PFSK-1 (cell line): ENCODE measurements around the gene TPX2.

ENCODE experiments used
- FOXP2 ChIP-seq: optimal IDR thresholded peaks from 2 replicates; pipeline ENCODE3; 2011; ENCODE audit warnings: borderline replicate concordance, control low read depth, inconsistent platforms; ENCODE audit not compliant: insufficient read depth; ENCODE audit errors: extremely low read length, extremely low read depth
- POLR2AphosphoS5 ChIP-seq: IDR thresholded peaks from 2 replicates; pipeline ENCODE4 v1.6.1; 2012; ENCODE audit warnings: low read depth, mild to moderate bottlenecking, control low read depth, low read length, moderate library complexity
- REST ChIP-seq, 2 experiments: IDR thresholded peaks; 2 replicates each; pipeline versions ENCODE4 v1.6.1 to v1.8.0; 2011 to 2012; ENCODE audit warnings: low read depth in 2 of 2, low read length in 2 of 2, control low read depth in 1 of 2, inconsistent platforms in 1 of 2, mild to moderate bottlenecking in 1 of 2, moderate library complexity in 1 of 2; ENCODE audit not compliant: insufficient read depth in 1 of 2
- SIN3A ChIP-seq: IDR thresholded peaks from 2 replicates; pipeline ENCODE4 v1.6.1; 2012; ENCODE audit warnings: mild to moderate bottlenecking, low read length, moderate library complexity, borderline replicate concordance; ENCODE audit not compliant: insufficient read depth
- TAF1 ChIP-seq: IDR thresholded peaks from 2 replicates; pipeline ENCODE4 v1.6.1; 2012; ENCODE audit warnings: low read length, control low read depth, borderline replicate concordance; ENCODE audit not compliant: insufficient read depth

TPX2 gene

DNA sequence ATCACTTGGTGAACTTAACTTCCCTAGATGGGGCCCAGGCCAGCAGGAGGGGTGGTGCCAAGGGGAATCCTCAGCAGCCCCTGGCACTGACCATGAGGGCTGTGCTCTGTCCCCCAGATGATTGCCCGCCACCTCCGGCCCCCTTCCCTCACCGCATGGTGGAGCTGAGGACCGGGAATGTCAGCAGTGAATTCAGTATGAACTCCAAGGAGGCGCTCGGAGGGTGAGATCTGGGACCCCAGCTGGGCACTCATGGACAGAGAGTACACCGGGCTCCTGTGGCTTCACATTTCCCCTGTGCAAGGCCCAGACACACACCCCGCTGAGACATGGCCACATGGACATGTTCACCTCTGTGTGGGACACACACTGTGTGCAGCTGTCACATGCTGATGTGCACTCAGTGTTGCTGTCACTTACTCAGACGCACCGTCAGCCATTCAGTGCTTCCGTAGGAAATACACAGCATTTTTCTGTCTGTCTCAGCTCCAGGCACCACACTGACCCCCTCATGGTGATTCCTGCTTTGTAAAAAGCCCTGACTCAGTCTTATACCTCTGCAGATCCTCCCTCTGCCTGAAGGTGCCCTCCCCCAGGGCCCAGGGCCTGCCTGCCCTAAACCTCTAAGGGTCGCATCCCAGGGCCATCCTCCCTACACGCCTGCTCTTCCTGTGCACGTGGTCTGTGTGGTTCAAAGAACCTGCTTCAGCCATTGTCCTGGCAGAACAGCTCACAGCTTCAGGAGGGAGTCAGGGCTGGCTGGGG lies 84.5 kb downstream of the TPX2 start:
- TF ChIP-seq TAF1, result no peak
- TF ChIP-seq FOXP2, result peak; percentile 42

DNA sequence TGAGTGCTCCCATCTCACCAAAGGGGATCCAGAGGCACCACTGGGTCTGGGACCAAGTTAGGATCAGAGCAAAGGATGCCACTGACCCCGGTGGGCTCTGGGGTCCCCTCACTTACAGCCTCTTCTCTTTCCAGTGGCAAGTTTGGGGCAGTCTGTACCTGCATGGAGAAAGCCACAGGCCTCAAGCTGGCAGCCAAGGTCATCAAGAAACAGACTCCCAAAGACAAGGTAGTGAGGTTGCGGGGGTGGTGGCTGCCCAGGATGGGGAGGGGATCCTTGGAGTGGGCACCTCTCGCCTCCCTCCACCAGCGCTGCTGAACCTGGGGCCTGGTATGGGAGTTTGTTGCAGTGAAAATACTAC lies 85.0 kb downstream of the TPX2 start:
- TF ChIP-seq FOXP2 (no peak), TAF1 (no peak), REST (IDR thresholded peaks at IDR 0.05; ENCODE audit: insufficient read depth in 1 of 2, low read depth in 2 of 2, low read length in 2 of 2) (no peak), SIN3A (no peak), POLR2AphosphoS5 (no peak)

DNA sequence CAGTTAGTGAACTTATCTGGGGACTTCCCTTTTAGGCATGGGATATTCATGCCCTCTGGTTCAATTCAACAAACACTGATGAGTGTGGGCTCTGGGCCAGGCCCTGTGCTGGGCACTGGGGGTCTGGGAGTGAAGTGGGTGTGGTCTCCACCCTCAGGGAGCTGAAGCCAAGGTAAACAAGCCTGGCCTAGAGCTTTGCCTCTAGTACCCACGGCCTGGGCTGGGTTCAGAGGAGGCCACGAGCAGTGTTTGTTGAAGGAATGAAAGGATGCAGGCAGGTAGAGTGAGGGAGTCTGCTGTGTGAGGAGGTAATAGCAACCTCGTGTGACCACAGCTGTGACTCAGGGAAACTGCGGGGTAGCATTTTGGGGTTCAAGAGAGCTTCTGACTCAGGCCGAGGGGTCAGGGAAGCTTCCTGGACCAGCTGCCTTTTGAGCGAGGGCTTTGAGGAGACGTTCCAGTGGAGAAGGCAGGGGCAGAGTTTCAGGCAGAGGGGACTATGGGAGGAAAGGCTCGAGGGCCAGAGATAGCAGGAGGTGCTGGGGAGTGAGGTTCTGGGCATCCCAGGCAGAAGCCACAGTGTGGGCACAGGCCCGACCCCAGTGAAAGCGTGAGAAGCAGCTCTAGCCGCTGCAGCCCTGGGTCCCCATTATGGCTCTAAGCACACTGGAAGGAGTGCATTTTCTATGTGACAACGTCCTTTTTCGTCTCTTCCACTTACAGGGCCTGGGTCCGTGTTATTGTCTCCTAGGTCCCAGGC lies 85.6 kb downstream of the TPX2 start:
- TF ChIP-seq REST (IDR thresholded peaks at IDR 0.05; ENCODE audit: insufficient read depth in 1 of 2, low read depth in 2 of 2, low read length in 2 of 2) (no peak), FOXP2 (no peak), TAF1 (no peak), POLR2AphosphoS5 (no peak), SIN3A (no peak)

- TF ChIP-seq POLR2AphosphoS5 (no peak), REST (IDR thresholded peaks at IDR 0.05; ENCODE audit: insufficient read depth in 1 of 2, low read depth in 2 of 2, low read length in 2 of 2) (no peak), SIN3A (no peak), TAF1 (no peak), FOXP2 (no peak)
These were observed 87.0 kb downstream of the TPX2 start for GRCh38 chr20:31826074-31826473.

DNA sequence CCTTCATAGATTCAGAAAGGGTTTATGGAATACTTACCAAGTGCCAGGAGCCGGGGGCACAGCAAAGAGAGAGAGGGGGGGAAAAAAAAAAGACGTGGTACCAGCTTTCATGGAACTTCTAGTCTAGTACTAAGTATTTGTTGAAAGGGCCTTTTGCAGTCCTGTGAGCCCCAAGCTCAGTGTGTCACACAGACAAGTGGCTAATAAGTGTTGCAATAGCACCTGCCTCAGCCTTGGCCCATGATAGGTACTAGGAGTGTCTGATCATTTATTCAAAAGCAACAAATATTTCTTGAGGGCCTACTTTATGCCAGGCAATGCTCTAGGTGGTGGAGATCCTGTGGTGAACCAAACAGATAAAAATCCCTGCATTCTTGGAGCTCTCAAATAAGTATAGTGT lies 88.0 kb downstream of the TPX2 start:
- TF ChIP-seq POLR2AphosphoS5, result no peak
- no peak for TF ChIP-seq REST (IDR thresholded peaks at IDR 0.05; ENCODE audit: insufficient read depth in 1 of 2, low read depth in 2 of 2, low read length in 2 of 2)
- no peak for TF ChIP-seq TAF1
- TF ChIP-seq SIN3A, result no peak
- TF ChIP-seq FOXP2, result no peak
